GM12872 (cell line): ENCODE data around the gene TRIM37.

ENCODE experiments used
- CTCF ChIP-seq: IDR thresholded peaks from 3 replicates; pipeline ENCODE4 v1.5.1; 2011; ENCODE audit warnings: low read depth, mild to moderate bottlenecking, low read length, moderate library complexity; ENCODE audit not compliant: insufficient read depth

Gene TRIM37

DNA sequence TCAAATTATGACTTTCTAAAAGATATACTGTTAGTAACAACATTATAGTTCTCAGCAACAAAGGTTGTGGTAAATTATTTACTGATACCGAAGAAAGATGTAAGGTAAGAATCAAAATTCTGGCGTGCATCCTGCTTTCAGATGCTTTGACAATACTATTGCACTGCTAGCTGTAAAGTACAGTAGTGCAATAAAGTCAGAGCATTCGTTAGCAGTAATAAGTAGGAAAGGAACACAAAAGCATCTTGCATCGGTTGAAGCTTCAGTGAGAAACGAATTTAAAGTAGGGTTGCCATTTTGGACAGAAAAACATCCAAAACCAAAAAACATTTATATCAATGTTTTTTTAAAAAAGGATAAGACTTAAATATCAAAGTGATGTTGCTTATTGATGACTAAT, 44.3 kb upstream of the TRIM37 start:
- no peak for TF ChIP-seq CTCF

DNA sequence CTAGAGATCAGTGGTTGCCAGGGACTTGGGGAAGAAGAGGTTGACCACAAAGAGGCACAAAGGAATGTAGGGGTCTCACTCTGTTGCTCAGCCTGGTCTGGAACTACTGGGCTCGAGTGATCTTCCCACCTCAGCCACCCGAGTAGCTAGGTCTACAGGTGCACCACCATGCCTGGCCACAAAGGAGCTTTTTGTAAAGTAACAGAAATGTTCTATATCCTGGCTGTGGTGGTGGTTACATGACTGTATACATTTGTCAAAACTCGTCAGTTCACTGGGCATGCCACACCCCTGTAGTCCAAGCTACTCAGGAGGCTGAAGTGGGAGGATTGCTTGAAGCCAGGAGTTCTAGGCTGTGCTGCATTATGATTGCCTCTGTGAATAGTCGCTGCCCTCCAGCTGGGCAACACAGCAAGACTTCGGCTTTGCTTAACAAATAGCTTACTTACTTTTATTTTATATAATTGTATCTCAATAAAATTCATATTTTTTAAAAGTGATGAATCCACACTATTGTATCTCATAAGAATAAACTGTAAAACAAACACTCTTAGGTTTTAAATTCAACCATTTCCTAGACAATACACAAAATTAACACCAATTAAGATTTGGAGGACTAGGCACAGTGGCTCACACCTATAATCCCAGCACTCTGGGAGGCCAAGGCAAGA, 43.3 kb upstream of the TRIM37 start:
- TF ChIP-seq CTCF = no peak

GRCh38 chr17:59149051-59149450, 42.4 kb upstream of the TRIM37 start:
- TF ChIP-seq CTCF = no peak

- TF ChIP-seq CTCF = no peak
These were observed 39.0 kb upstream of the TRIM37 start for GRCh38 chr17:59145571-59146096.

GRCh38 chr17:59141860-59142259, 35.2 kb upstream of the TRIM37 start:
- TF ChIP-seq CTCF = no peak

GRCh38 chr17:59139939-59140338, 33.3 kb upstream of the TRIM37 start:
- no peak for TF ChIP-seq CTCF

DNA sequence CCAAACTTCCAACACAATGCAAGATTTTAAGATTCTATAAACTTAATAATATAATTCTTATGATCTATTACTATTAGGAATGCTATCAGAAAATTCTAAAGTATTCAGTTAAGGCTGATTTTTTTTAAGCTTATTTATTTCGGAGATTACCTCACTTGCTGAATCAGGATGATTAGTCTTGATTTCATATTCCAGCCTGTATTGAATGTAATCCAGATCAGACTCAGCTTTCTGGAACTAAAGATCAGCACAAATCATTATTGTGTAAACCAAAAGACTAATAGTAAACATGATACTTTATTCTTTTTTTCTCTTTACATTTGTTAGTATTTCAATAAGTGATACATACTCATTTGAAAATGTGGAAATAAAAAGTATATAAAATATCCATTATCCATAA, 24.5 kb upstream of the TRIM37 start:
- no peak for TF ChIP-seq CTCF
